Loucy (cell line): Measurements from ENCODE around the gene PKHD1.

Experiments
- CTCF ChIP-seq: fragments of 200-600 bp; sonication (generic); conservative IDR thresholded peaks from 2 replicates; pipeline ENCODE4 v1.5.1; 2014; ENCODE audit warnings: mild to moderate bottlenecking, antibody characterized with exemption, low read length
- EZH2phosphoT487 ChIP-seq: fragments of 200-600 bp; IDR thresholded peaks from 2 replicates; pipeline ENCODE4 v1.6.1; 2018; ENCODE audit warnings: antibody characterized with exemption, mild to moderate bottlenecking, moderate library complexity, borderline replicate concordance

GRCh38 chr6:51891784-51892183 is 195.6 kb downstream of the PKHD1 start:
- no peak for TF ChIP-seq CTCF
- no peak for TF ChIP-seq EZH2phosphoT487
